ENCODE results near the gene PPM1M. TPM values are rescaled to one million over a fixed set of nuclear protein-coding genes. Genes with fewer than 3 reads are reported as not detected.
A peak's percentile ranks its signal among the peaks of the same experiment; 100 is the strongest.

The PPM1M gene
- total RNA-seq, 3 donors from 2014 or later = 3.9 to 21.4 (median 9.7) TPM

- intact Hi-C loops (cut with DNase I, micrococcal nuclease) = no loop called here
- Histone ChIP-seq H3K4me3 (no peak overlapping the region), H3K36me3 (ENCODE audit: low read depth) (no peaks in the 10 kb centered on the region), H3K4me1 (ENCODE audit: low read depth) (peaks cover 21% of the 10 kb centered on the region), H3K9me3 (no peaks in the 10 kb centered on the region)
- TF ChIP-seq, protein P1, sequence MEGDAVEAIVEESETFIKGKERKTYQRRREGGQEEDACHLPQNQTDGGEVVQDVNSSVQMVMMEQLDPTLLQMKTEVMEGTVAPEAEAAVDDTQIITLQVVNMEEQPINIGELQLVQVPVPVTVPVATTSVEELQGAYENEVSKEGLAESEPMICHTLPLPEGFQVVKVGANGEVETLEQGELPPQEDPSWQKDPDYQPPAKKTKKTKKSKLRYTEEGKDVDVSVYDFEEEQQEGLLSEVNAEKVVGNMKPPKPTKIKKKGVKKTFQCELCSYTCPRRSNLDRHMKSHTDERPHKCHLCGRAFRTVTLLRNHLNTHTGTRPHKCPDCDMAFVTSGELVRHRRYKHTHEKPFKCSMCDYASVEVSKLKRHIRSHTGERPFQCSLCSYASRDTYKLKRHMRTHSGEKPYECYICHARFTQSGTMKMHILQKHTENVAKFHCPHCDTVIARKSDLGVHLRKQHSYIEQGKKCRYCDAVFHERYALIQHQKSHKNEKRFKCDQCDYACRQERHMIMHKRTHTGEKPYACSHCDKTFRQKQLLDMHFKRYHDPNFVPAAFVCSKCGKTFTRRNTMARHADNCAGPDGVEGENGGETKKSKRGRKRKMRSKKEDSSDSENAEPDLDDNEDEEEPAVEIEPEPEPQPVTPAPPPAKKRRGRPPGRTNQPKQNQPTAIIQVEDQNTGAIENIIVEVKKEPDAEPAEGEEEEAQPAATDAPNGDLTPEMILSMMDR (IDR thresholded peaks at IDR 0.05) = no peak
- DNase-seq = peak in 1 of 3 donors; percentile 31
- no peak for ATAC-seq
Measured at GRCh38 chr3:52237006-52237656, 8.4 kb upstream of the PPM1M start.

DNA sequence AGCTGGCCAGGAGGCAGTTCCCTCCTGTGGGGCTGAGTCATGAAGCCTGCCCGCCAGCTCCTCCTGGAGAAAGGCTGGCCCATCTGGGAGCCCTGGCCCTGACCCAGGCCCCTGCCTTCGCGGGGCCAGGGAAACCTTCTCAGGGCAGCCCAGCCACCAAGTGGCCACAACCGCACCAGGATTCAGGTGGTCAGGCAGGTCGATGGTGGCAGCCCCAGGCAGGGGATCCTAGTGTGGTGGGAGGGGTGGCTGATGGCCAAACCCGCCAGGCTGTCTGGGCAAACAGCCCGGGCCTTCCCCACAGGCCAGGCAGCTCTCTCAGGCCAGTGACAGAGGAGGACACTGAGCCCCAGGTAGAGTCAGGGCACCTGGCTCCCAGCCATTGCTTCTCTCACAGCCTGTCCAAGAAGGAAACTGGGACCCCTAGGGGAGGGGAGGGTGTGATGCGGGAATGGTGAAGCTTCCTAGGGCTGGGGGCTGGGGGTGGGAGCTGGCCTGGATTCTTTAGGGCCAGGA, 7.8 kb upstream of the PPM1M start:
- peak; percentile 56 to 85 (median 73) for DNase-seq

DNA sequence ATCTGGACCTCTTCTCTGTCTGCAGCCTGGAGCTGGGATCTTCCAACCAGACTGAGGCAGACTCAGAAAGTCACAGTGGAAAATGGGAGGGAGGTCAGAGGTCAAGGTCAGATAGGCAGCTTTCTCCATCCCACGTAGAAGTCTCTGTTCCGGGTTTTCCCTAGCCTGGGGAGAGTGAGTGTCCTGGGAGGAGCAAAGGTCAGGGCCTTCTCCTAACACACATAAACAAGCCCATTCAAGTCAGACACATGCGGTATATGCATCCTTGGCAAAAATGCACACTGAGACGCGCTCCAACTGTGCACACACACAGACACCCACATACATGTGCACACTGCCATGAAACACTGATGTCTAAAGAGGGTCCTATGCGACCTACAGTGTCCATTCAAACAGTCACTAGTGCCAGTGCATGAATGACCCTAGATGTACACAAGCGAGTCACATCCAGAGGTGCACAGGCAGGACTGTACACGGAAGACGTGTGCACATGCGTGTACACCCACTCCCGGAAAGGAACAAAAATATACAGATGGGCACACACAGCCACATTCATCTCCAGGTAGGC, 7.3 kb upstream of the PPM1M start:
- H3K9me3 ChIP-seq = no peaks in the 10 kb centered on the region
- DNase-seq (no peak), ATAC-seq (peak; percentile 42)
- TF ChIP-seq, protein P1 (IDR thresholded peaks at IDR 0.05) = no peak
- intact Hi-C loops (cut with DNase I, micrococcal nuclease) = no loop called here
- H3K36me3 ChIP-seq (ENCODE audit: low read depth) = no peaks in the 10 kb centered on the region
- peaks cover 21% of the 10 kb centered on the region for H3K4me1 ChIP-seq (ENCODE audit: low read depth)
- peak overlapping the region; percentile 79 for H3K4me3 ChIP-seq

More for the DNA sequence above, 7.8 kb upstream of the PPM1M start:
- peak; percentile 42 for ATAC-seq
- TF ChIP-seq, protein P1 (IDR thresholded peaks at IDR 0.05) = no peak
- intact Hi-C loops (cut with DNase I, micrococcal nuclease) = no loop called here
- Histone ChIP-seq H3K4me3 (no peak overlapping the region), H3K4me1 (ENCODE audit: low read depth) (peaks cover 21% of the 10 kb centered on the region), H3K9me3 (no peaks in the 10 kb centered on the region), H3K36me3 (ENCODE audit: low read depth) (no peaks in the 10 kb centered on the region)

GRCh38 chr3:52238761-52239701, 6.5 kb upstream of the PPM1M start, which contains the start of gene TWF2:
TWF2 (minus strand) TSS chr3:52239158; CDS start chr3:52239016, 142 bp downstream.
- H3K4me1 ChIP-seq (ENCODE audit: low read depth) = peaks cover 21% of the 10 kb centered on the region
- intact Hi-C loops (cut with DNase I, micrococcal nuclease) = no loop called here
- no peaks in the 10 kb centered on the region for H3K36me3 ChIP-seq (ENCODE audit: low read depth)
- ATAC-seq (peak; percentile 95), DNase-seq (peak; percentile 79 to 91 (median 88))
- H3K9me3 ChIP-seq = no peaks in the 10 kb centered on the region
- peak within 1 kb of the TSS; percentile 79 for H3K4me3 ChIP-seq
- TF ChIP-seq, protein P1 (IDR thresholded peaks at IDR 0.05) = peak; percentile 28

- ATAC-seq = peak; percentile 20
- peaks cover 21% of the 10 kb centered on the region for H3K4me1 ChIP-seq (ENCODE audit: low read depth)
Measured at GRCh38 chr3:52240059-52240885, 5.3 kb upstream of the PPM1M start.

More at GRCh38 chr3:52240059-52240885, 5.3 kb upstream of the PPM1M start:
- TF ChIP-seq, protein P1 (IDR thresholded peaks at IDR 0.05) = no peak
- Histone ChIP-seq H3K4me3 (no peak overlapping the region), H3K9me3 (no peaks in the 10 kb centered on the region), H3K36me3 (ENCODE audit: low read depth) (no peaks in the 10 kb centered on the region)
- intact Hi-C loops (cut with DNase I, micrococcal nuclease) = no loop called here
- DNase-seq = peak; percentile 29 to 56 (median 53)
